HG02610 (cell line): Measurements from ENCODE around the gene ACAA1.

Source experiments
- ATAC-seq: cut with Tn5 transposase; IDR thresholded peaks from one replicate; pipeline ENCODE4 v1.9.1; 2021; ENCODE audit warnings: mild to moderate bottlenecking, moderate library complexity; ENCODE audit not compliant: unreplicated experiment

Gene ACAA1

DNA sequence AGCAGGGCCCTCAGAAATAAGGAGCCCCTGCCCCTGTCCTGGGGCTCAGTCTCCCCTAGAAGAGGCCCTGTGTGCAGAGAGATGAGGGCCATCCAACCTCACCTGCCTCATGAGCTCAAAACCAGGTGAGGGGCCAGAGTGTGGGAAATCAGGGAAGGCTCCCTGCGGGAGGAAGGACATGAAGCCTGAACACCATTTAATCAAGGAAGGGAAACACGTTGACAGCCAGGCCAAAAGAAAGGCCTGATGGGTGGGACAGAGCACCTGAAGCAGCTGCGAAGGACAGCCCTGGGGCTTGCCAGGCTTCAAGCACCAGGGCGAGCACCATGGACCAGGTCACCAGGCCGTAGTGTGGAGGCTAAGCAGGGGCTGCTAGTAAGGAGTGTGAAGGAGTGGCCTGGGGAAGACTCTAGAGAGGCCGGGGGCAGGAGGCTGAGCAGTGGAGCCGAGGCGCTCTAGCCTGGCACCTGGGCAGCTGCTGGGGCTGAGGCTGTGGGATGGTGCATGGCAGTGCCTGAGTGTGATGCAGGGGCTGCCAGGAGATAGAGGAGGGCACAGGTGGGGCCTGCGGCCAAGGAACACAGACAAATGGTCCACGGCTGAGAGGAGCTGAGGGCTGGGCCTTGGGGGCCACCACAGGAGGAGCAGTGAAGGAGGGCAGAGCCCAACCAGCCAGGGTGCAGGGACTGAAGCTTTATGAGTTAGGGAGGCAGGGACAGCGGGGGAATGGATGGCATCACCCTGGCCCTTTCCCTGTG lies 16.1 kb downstream of the ACAA1 start:
- ATAC-seq: no peak

DNA sequence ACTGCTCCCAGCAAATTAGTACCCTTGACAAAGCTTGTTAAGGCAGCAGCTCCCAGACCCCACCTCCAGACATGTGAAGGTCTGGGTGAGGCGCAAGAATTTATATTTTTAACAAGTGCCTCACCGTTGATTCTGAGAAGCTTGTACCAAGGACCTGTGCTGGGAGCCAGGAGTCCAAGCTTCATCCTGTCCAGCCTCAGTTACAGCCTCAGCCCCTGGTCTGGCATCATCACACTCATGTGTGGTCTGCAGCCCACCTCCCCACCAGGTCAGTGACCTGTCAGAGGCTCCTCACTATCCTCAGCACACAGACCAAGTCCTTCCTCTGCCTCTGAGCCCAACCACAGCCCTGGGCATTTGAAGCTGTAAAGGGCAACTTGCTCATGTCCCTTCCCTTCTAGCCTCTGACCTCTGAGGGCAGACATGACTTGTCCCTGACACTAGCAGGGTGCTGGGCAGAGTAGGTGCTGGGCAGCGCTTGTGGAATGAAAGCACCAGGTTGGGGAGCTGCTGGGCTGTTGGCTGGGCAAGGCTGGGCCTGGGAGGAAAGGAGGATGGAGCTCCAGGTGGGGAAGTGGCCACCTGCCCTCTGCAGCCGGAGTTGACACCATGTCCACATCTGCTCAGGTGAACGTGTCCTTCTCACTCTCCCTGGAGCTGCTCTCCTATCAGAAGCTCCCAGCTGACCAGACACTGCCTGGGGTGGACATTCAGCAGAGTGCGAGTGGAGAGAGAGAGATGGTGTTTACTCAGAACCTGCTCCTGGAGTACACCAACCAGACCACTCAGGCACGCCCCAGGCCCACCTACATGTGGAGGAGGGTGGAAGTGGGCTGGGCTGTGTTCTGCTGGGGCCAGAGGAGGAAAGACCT lies 16.9 kb downstream of the ACAA1 start:
- ATAC-seq: no peak

DNA sequence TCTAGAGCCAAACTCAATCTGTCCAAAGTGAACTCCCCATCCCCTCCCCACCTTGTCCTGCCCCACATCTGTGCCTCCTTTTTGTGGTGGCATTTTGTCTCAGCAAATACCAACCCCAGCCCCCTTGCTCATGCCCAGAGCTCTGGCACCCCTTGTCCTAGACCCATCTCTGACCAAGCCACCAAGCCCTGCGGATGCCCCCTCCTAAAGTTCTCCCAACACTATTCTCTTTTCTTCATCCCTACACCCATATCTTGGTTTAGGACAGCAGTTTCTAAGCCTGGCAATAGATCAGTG lies 17.7 kb downstream of the ACAA1 start:
- no peak for ATAC-seq

DNA sequence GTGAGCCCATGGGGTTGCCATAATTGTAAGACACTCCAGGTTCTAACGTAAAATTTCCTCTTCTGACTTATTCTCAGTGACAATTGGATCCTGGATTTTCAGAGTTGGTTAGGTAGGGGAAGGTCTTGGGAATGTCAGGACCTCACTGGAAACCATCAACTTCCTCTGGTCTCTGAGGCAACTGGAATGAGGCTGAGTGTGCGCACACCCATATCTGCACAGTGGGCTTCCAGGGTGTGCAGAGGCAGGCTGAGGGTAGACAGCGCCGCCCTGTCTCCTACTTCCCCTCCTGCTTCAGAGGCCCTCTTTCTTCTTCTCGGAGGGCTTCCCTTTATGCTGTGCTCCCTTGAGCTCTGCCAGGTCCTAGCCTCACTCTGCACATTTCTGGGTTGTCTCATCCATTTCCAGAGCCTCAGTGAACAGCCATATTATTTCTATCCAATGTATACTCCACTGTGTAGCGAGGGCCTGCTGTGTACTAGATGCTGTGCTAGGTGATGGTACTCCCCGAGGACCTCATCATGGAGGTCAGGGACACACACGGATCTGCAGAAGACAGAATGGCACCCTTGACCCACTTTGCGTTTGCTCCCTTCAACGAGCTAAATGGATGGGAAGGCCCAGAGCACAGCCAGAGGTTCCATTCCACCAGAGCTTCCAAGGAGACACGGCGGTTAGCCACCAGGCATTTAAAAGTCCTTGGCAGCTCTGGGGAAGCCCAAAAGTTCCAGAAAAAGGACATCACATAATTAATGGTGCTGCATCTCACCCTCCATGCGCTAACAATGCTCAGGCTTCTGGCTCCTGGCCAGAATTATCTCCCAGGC lies 18.3 kb downstream of the ACAA1 start:
- ATAC-seq: no peak

DNA sequence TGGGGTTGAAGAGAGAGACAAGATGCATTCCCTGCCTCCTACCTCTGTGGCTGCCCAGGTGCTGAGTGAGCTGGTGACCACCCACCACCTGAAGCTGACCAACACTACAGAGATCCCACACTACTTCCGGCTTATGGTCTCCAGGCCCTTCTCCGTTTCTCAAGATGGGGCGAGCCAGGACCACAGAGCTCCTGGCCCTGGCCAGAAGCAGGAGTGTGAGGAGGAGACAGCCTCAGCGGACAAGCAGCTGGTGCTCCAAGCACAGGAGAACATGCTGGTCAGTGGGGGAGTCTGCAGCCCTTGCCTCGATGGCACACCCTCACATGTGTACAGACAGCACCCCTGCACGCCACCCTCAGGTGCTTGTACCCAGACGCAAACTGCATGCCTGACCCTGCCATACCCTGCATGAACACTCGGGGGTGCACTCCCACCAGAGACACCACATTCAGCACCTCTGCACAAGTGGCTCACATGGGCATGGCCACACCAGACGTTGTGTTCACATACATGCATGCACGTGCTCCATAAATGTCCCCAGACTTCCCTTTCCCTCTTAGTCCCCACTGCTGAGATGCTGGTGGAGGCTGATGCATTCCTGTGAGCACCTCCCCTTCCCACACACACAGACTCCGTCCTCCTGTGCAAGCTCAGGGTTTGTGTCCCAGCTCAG lies 19.0 kb downstream of the ACAA1 start:
- ATAC-seq: peak; percentile 60

DNA sequence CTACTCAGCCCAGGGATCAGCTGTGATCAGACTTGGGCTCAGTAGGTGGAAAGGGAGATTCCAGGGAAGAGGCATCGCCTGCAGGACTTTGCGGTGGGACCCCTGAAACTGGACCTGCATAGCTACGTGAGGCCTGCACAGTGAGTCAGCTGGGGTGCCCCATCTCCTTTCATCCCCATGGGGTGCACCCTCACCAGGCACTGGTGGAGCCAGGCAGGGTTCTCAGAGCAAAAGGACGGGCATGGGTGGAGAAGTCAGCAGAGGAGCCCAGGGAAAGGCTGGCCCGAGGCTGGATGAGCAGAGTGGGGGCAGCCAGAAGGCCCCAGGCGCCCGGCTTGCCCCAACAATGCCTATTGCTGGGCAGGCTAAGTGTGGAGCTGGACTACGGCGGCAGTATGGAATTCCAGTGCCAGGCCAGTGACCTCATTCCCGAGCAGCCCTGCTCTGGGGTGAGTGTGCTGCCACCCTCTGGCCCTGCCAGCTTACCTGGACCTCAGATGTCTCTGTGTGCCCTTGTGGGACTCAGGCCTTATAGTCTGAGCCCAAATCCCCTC lies 19.7 kb downstream of the ACAA1 start:
- ATAC-seq: no peak

DNA sequence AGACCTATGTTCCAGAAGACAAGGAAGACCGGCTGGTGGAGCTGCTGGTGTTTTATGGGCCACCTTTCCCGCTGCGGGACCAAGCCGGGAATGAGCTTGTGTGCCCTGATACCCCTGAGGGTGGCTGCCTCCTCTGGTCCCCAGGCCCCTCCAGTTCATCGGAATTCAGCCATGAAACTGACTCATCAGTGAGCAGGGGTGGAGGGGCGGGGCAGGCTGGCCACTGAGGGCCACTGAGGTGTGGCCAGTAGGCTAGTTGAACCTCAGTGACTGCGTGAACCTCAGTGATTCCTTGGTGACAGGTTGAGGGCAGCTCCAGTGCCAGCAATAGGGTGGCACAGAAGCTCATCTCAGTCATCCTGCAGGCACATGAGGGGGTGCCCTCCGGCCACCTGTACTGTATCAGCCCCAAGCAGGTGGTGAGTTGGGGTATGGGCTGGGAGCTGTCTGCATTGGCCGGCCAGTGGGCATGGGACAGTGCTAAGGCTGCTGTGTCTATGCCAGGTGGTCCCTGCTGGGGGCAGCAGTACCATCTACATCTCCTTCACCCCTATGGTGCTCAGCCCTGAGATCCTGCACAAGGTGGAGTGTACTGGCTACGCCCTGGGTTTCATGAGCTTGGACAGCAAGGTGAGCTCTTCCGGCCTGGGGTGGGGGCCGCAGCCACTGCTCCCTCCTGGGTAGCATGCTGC lies 20.3 kb downstream of the ACAA1 start:
- no peak for ATAC-seq

DNA sequence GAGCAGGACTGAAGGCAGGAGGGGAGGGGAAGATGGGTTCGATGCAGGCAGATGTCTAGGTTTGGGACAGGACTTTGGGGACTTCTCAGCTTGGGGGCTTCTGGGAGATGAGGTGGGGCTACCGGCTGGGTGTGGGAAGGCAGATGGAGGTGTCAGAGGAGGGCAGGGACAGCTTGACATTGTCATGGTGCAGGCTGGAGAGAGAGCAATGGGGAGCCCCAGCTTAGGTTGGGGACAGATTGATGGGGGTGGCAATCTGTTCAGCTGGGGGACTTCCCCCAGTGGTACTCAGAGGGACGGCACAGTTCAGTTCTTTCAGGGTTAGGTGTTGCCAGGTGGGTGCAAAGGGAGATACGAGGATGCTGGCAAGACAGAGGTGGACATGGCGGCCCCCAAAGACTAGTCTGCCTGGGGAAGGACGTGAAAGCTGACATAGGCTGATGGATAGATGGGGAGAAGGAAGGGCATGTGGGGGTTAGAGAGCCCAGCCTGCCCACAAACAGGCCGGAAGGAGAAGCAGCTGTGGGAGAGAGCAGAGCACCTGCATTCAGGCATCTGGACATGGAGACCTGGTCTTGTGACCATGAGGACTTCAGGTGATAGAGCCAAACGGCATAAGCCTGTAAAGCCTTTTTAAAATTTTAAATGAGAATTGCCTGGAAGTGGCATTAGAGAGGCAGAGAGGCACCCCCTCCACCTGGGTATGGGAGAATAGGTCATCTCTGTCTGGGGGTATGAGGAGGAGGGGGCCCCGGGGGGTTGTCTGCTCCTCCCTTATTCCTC lies 21.1 kb downstream of the ACAA1 start:
- no peak for ATAC-seq

DNA sequence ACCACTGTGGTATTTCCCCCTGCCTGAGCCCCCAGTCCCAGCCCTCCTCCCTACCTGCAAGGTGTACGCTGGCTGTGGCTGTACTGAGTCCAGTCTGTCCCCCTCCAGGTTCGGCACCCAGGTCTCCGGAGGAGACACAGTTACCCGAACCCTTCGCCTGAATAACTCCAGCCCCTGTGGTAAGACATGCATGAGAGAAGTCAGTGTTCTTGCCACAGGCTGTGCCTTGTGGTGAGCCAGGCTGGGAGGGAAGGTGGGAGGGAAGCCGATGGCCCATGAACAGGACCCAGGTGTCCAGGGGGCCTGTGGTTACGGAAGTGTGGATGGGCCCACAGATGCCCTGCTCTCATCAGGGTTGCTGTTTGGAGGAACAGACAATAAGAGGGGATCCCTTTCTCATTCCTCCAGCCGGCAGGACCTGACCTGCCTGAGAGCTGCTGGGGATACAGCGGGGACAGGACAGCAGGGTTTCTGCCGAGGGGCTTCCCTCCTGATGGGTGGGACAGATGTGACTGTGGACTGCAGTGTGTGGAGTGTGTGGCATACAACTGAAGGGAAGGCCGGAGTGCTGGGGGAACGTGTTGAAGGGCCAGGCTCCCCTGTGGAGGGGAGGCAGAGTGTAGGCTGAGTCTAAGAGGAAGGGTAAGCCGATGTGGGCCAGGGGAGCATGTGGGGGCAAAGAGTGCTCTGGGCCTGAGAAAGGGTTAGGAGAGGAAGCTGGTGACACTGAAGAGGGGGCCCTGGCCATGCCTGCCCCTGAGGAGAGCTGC lies 21.9 kb downstream of the ACAA1 start:
- ATAC-seq: no peak

DNA sequence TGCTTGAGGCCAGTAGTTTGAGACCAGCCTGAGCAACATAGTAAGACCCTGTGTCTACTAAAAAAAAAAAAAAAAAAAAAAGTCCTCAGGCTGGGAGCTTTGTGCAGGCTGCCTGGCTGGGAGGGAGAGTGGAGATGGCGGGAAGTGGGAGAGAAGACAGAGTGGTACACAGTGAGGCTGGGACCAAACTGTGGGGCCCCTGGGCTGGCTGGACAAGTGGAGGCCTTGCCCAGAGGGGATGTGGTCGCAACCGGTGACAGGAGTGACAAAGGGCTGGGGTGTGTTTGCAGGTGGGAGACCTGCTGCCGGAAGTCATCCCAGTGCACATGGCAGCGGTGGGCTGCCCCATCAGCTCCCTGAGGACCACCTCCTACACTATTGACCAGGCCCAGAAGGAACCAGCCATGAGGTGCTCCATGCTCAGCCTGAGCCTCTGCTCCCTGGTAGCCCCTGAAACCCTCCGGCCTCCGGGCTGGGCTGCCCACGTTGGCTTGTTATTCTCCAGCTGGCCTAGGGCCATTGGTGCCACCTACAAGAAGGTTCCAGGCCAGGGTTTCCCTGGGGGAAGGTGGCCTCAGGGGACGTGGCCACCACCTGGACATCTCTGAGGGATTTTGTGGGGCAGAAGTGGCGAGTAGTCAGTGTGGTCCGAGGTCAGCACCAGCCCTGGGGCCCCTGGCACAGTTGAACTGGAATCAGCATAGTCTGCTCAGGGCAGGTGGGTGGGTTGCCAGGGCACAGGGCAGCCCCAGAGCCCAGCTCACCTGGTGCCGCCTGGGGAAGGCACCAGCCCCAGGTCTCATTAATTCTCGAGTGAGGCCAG lies 22.7 kb downstream of the ACAA1 start:
- ATAC-seq: no peak

DNA sequence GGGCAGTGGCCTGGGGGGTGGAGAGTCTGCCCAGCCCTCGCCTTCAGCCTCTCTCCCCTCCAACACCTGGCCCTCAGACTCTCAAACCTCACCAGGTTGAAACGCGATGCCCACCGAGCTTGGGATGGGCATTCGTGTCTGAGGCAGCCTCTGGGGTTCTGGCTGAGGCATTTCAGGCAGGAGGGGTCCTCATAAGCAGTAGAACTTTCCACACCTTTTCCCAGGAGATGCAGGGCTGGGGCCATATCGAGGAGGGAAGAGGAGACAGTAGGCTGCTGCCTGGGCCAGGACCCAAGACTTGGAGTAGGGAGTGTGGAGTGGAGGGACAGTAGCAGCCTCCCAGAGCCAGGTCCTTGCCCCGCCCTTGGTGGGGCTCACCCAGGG lies 24.6 kb downstream of the ACAA1 start:
- no peak for ATAC-seq

DNA sequence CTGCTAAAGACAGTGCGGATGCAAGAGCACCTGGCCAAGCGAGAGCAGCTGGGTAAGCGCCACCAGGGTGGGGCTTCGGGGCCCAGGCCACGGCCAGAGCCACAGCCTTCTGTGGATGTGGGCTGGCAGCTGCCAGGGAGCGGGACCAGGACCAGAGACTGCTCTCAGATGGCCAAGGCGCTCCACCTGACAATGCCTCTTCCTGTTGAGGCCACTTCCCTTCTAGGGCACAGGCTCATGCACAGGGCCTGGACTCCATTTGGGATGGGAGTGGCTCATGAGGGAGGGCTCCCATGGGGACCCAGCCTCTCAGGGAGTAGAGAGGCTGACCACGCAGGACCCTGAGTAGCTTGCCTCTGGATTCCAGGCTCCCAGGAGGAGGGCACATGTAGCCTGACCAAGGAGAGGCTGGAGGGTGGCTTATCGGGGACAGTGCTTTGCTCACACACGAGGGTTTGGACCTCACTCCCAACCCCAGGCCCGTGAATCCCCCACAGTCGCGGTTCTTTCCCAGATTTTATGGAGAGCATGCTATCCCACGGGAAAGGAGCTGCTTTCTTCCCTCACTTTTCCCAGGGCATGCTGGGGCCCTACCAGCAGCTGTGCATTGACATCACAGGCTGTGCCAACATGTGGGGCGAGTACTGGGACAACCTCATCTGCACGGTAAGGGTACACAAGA lies 25.1 kb downstream of the ACAA1 start:
- no peak for ATAC-seq

DNA sequence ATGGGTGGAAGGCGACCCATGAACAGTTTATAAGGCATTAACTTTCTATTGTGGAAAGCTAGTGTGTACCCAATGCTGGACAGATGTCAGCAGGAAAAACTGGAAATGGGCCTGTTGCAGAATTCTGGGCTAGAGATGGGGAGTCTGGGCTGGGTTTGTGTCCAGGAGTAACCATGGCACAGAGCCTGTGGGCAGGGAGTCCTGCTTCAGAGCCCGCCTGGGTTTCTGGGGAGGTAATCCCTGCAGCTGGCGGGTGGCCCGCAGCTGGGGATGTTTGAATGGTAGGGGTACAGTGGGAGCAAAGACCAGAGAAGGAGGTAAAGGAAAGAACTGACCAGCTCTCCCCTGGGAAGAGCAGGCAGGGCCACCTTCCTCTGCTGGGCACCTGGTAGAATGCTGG lies 25.7 kb downstream of the ACAA1 start:
- no peak for ATAC-seq

DNA sequence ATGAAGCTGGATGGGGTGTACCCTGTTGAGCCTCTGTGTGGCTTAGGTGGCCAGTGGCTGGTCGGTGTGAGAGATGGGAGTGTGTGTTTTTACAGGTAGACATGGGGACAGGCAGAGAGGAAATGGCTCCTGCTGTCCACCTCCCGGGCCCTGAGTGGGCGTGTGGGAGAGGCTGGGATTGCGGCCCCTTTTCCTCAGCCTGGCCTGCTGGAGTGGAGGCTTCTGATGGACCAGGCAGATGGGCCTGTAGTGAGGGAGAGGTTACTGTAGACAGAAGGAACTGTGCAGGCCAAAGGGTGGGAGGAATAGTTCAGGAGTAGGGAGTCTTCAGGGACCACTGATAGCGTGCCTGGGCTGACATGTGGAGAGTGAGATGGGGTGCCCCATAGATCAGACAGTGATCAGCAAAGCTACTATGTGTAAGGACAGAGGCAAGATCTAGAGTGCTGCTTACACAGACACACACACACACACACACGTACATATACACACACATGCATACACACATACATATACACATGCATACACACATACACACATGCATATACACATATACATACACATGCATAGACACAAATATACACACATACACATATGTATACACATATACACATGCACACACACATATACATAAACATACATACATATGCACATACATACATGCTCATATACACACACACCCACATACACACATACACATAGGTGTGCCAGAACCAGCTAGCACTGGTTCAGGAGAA lies 26.4 kb downstream of the ACAA1 start:
- ATAC-seq: no peak

DNA sequence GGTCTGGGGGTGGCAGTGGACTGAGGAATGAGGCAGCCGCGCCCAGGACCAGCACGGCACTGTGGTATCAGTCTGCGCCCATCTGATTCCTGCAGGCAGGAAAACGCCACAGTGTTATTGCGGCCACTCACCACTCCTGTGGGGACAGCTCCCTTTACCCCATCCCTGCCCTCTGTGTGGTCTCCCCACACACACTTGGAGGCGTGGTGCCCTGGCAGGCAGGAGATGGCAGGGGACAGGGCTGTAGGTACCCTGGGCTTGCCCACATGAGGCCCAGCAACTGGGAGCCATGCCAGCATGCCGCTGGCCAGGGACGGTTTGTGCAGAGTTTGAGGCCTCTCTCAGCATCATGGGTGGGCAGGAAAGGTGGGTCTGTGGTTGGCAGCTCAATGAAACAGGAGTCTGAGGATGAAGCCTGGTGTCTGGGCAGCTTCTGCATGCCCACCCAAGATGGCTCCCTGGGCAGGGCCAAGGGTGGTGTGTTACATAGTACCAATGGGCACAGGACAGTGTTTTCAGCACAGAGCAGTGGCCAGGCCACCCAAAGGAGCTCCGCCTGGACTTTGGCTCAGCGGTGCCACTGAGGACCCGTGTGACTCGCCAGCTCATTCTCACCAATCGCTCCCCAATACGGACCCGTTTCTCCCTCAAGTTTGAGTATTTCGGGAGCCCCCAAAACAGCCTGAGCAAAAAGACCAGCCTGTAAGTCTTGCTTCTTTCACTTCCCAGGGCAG lies 27.2 kb downstream of the ACAA1 start:
- no peak for ATAC-seq
